Endothelial cell of umbilical vein (primary cell): ENCODE measurements around the gene CCDC142. TPM values are rescaled to one million over a fixed set of nuclear protein-coding genes. Genes with fewer than 3 reads are reported as not detected.

ENCODE experiments used
- BruUV-seq: library from RNA; stranded (reverse); fragments of 400-500 nt; replicated peaks from 2 replicates; lab custom pipeline; 2021; lab: Mats Ljungman, UMichigan
- CTCF ChIA-PET: fragments of 300-600, 350-600 bp; sonication (Branson Sonifier 250); formaldehyde crosslinking; loops from one replicate; lab custom pipeline; 2021; ENCODE audit warnings: antibody characterized with exemption, inconsistent platforms; lab: Charles Lee
- POLR2A ChIA-PET: fragments of 300-600, 350-600 bp; sonication (Branson Sonifier 250); formaldehyde crosslinking; loops from one replicate; lab custom pipeline; 2021; ENCODE audit warnings: antibody characterized with exemption, inconsistent platforms; lab: Charles Lee
- DNase-seq: peaks from one replicate; pipeline ENCODE4 v3.0.0-alpha.2; 2011; ENCODE audit warnings: low read depth, low spot score
- FAIRE-seq: peaks from 2 replicates; lab custom pipeline; 2011; peaks lifted over from hg19 to GRCh38; lab: Jason Lieb, UNC
- H2AFZ ChIP-seq: 2 replicates; pipeline ENCODE4 v1.6.0; 2012; ENCODE audit warnings: low read depth, low read length, control low read depth, inconsistent platforms
- H3K27ac ChIP-seq: 2 replicates; pipeline ENCODE4 v1.5.1; 2011; ENCODE audit warnings: low read depth, mild to moderate bottlenecking, control low read depth, low read length, moderate library complexity; ENCODE audit not compliant: insufficient read depth
- H3K27me3 ChIP-seq, 2 experiments: 2 replicates each; pipeline versions ENCODE4 v1.6.0 to v1.6.1; 2011; ENCODE audit warnings: low read length in 2 of 2, mixed read lengths in 1 of 2; ENCODE audit not compliant: control insufficient read depth in 2 of 2, insufficient read depth in 2 of 2
- H3K36me3 ChIP-seq, 2 experiments: 2 replicates in 1 of 2; 3 replicates in 1 of 2; pipeline ENCODE4 v1.5.1; 2011; ENCODE audit warnings: low read length in 2 of 2, mild to moderate bottlenecking in 1 of 2, moderate library complexity in 1 of 2; ENCODE audit not compliant: control insufficient read depth in 2 of 2, insufficient read depth in 2 of 2; ENCODE audit errors: extremely low read depth in 1 of 2
- H3K4me1 ChIP-seq: 3 replicates; pipeline ENCODE4 v1.5.1; 2011; ENCODE audit warnings: mild to moderate bottlenecking, low read length; ENCODE audit not compliant: control insufficient read depth, insufficient read depth; ENCODE audit errors: extremely low read depth
- H3K4me2 ChIP-seq: 2 replicates; pipeline ENCODE4 v1.6.1; 2011; ENCODE audit warnings: low read length, control low read depth, mixed read lengths; ENCODE audit not compliant: insufficient read depth
- H3K4me3 ChIP-seq, 3 experiments: fragments of 200-600 bp in 1 of 3; sonication (generic), shearing (Covaris generic) in 1 of 3; replicated peaks in 1 of 3; 2 replicates each; pipeline ENCODE4 v1.5.1; 2011 to 2016; ENCODE audit warnings: control low read depth in 3 of 3, low read length in 3 of 3, mild to moderate bottlenecking in 2 of 3, inconsistent platforms in 1 of 3, low read depth in 1 of 3, moderate library complexity in 1 of 3; ENCODE audit not compliant: insufficient read depth in 1 of 3
- H3K79me2 ChIP-seq: 2 replicates; pipeline ENCODE4 v1.6.0; 2012; ENCODE audit warnings: low read length, inconsistent platforms; ENCODE audit not compliant: control insufficient read depth, insufficient read depth
- H3K9ac ChIP-seq: replicated peaks from 2 replicates; pipeline ENCODE3; 2011; ENCODE audit warnings: low read length, control low read depth; ENCODE audit not compliant: insufficient read depth; ENCODE audit errors: extremely low read depth
- H3K9me1 ChIP-seq: replicated peaks from 3 replicates; pipeline ENCODE4 v1.6.0; 2011; ENCODE audit warnings: mild to moderate bottlenecking, low read length; ENCODE audit not compliant: control insufficient read depth, insufficient read depth; ENCODE audit errors: extremely low read depth
- H3K9me3 ChIP-seq: replicated peaks from 2 replicates; pipeline ENCODE4 v1.5.1; 2012; ENCODE audit warnings: low read length, inconsistent platforms; ENCODE audit not compliant: control insufficient read depth, insufficient read depth
- H4K20me1 ChIP-seq: replicated peaks from 2 replicates; pipeline ENCODE3; 2011; ENCODE audit warnings: mild to moderate bottlenecking, low read length; ENCODE audit not compliant: control insufficient read depth, insufficient read depth; ENCODE audit errors: extremely low read depth
- FOS ChIP-seq: IDR thresholded peaks from 2 replicates; pipeline ENCODE4 v1.6.1; 2011; ENCODE audit warnings: mild to moderate bottlenecking, low read length, moderate library complexity, borderline replicate concordance; ENCODE audit not compliant: insufficient read depth
- POLR2A ChIP-seq: IDR thresholded peaks from 2 replicates; pipeline ENCODE4 v1.6.1; 2012; ENCODE audit warnings: low read depth, mild to moderate bottlenecking, control low read depth, low read length
- POLR2AphosphoS5 ChIP-seq: IDR thresholded peaks from 2 replicates; pipeline ENCODE4 v1.6.1; 2012; ENCODE audit warnings: low read depth, mild to moderate bottlenecking, control low read depth, low read length, moderate library complexity; ENCODE audit not compliant: insufficient read depth
- dilution Hi-C: fragments of 300-500 bp; cut with MboI; formaldehyde crosslinking; loops from one replicate; pipeline ENCODE4 v1.15.0; 2019; ENCODE audit warnings: low sequenced_read_pairs; ENCODE audit not compliant: extremely low pct_ligation_motif_present
- intact Hi-C: fragments of 100-400 bp; cut with micrococcal nuclease; formaldehyde crosslinking; loops from one replicate; pipeline ENCODE4 v1.10.0; 2022
- polyA plus RNA-seq, 4 experiments: library from polyadenylated mRNA; depleted of rRNA in 3 of 4; stranded (reverse) in 3 of 4; unstranded in 1 of 4; fragments of >200 nt; gene quantifications; 2 replicates each; pipeline versions ENCODE4 v1.2.1 to v1.2.3, GENCODE V29; 2011 to 2012; ENCODE audit warnings: missing spikeins in 1 of 4
- total RNA-seq: library from RNA; stranded (reverse); gene quantifications from 2 replicates; pipeline ENCODE4 v1.2.3, GENCODE V29; 2021

CCDC142 gene
- total and polyA plus RNA-seq, 2 donors (not counting 3 experiments of a cell fraction or from before 2014, with no cell fraction given): 12.8 to 23.8 TPM

- POLR2A ChIA-PET: interaction anchor here (0.6 to 1.2 kb wide), 4 partner anchors 8 to 71 kb away, joined by 3 read pairs; partner anchors contain the start of genes LBX2 and WBP1
- CTCF ChIA-PET: interaction anchor here (0.6 to 5.2 kb wide), 4 partner anchors 9 to 58 kb away, joined by 3 to 82 read pairs (median 5); partner anchors contain the start of genes CCDC142 and TTC31
- no TSS peak for BruUV-seq
- peak within 1 kb of the TSS; percentile 78 for H3K9ac ChIP-seq
- no peaks in the 10 kb centered on the region for H3K27me3 ChIP-seq
- H3K4me3 ChIP-seq: peak within 1 kb of the TSS; percentile 77 to 90 (median 81)
- H3K4me1 ChIP-seq: peaks cover 20% of the 10 kb centered on the region
- H3K36me3 ChIP-seq: peaks cover 6 to 26% of the 10 kb centered on the region in 2 experiments
- H4K20me1 ChIP-seq: no peaks in the 10 kb centered on the region
- dilution Hi-C loops: no loop called here
- TF ChIP-seq POLR2AphosphoS5 (peak; percentile 98), POLR2A (peak; percentile 96), FOS (no peak)
- peak; percentile 97 for DNase-seq
- peak within 1 kb of the TSS; percentile 74 for H3K27ac ChIP-seq
- peak within 1 kb of the TSS; percentile 84 for H2AFZ ChIP-seq
- peak within 1 kb of the TSS; percentile 89 for H3K4me2 ChIP-seq
- H3K9me1 ChIP-seq: no peaks in the 10 kb centered on the region
- FAIRE-seq: peak; percentile 100
- peaks cover 19% of the 10 kb centered on the region for H3K79me2 ChIP-seq
- intact Hi-C loops: loop anchor here (1.0 to 5.0 kb wide), 11 partner anchors 13 to 793 kb away; partner anchors contain the start of genes DOK1, INO80B, LBX2 and PCGF1
- H3K9me3 ChIP-seq: no peaks in the 10 kb centered on the region
These were observed 46.8 kb upstream of the CCDC142 start, which contains the start of the genes AUP1 and HTRA2 for GRCh38 chr2:74529357-74530238. Gene AUP1, minus strand, starts transcription at chr2:74529706. Its CDS starts 77 bp downstream, at chr2:74529629. Gene HTRA2, plus strand, starts transcription at chr2:74529933. Its CDS starts 74 bp downstream, at chr2:74530007.
